Endothelial cell of umbilical vein (primary cell): Measurements from ENCODE around the gene KRT12. TPM values are rescaled to one million over a fixed set of nuclear protein-coding genes. Genes with fewer than 3 reads are reported as not detected.

Source experiments
- BruUV-seq: library from RNA; stranded (reverse); fragments of 400-500 nt; replicated peaks from 2 replicates; lab custom pipeline; 2021; lab: Mats Ljungman, UMichigan
- CTCF ChIA-PET: fragments of 300-600, 350-600 bp; sonication (Branson Sonifier 250); formaldehyde crosslinking; loops from one replicate; lab custom pipeline; 2021; ENCODE audit warnings: antibody characterized with exemption, inconsistent platforms; lab: Charles Lee
- POLR2A ChIA-PET: fragments of 300-600, 350-600 bp; sonication (Branson Sonifier 250); formaldehyde crosslinking; loops from one replicate; lab custom pipeline; 2021; ENCODE audit warnings: antibody characterized with exemption, inconsistent platforms; lab: Charles Lee
- DNase-seq: peaks from one replicate; pipeline ENCODE4 v3.0.0-alpha.2; 2011; ENCODE audit warnings: low read depth, low spot score
- FAIRE-seq: peaks from 2 replicates; lab custom pipeline; 2011; peaks lifted over from hg19 to GRCh38; lab: Jason Lieb, UNC
- H2AFZ ChIP-seq: 2 replicates; pipeline ENCODE4 v1.6.0; 2012; ENCODE audit warnings: low read depth, low read length, control low read depth, inconsistent platforms
- H3K27ac ChIP-seq: 2 replicates; pipeline ENCODE4 v1.5.1; 2011; ENCODE audit warnings: low read depth, mild to moderate bottlenecking, control low read depth, low read length, moderate library complexity; ENCODE audit not compliant: insufficient read depth
- H3K27me3 ChIP-seq, 2 experiments: 2 replicates each; pipeline versions ENCODE4 v1.6.0 to v1.6.1; 2011; ENCODE audit warnings: low read length in 2 of 2, mixed read lengths in 1 of 2; ENCODE audit not compliant: control insufficient read depth in 2 of 2, insufficient read depth in 2 of 2
- H3K36me3 ChIP-seq, 2 experiments: 2 replicates in 1 of 2; 3 replicates in 1 of 2; pipeline ENCODE4 v1.5.1; 2011; ENCODE audit warnings: low read length in 2 of 2, mild to moderate bottlenecking in 1 of 2, moderate library complexity in 1 of 2; ENCODE audit not compliant: control insufficient read depth in 2 of 2, insufficient read depth in 2 of 2; ENCODE audit errors: extremely low read depth in 1 of 2
- H3K4me1 ChIP-seq: 3 replicates; pipeline ENCODE4 v1.5.1; 2011; ENCODE audit warnings: mild to moderate bottlenecking, low read length; ENCODE audit not compliant: control insufficient read depth, insufficient read depth; ENCODE audit errors: extremely low read depth
- H3K4me2 ChIP-seq: 2 replicates; pipeline ENCODE4 v1.6.1; 2011; ENCODE audit warnings: low read length, control low read depth, mixed read lengths; ENCODE audit not compliant: insufficient read depth
- H3K4me3 ChIP-seq, 3 experiments: fragments of 200-600 bp in 1 of 3; sonication (generic), shearing (Covaris generic) in 1 of 3; replicated peaks in 1 of 3; 2 replicates each; pipeline ENCODE4 v1.5.1; 2011 to 2016; ENCODE audit warnings: control low read depth in 3 of 3, low read length in 3 of 3, mild to moderate bottlenecking in 2 of 3, inconsistent platforms in 1 of 3, low read depth in 1 of 3, moderate library complexity in 1 of 3; ENCODE audit not compliant: insufficient read depth in 1 of 3
- H3K79me2 ChIP-seq: 2 replicates; pipeline ENCODE4 v1.6.0; 2012; ENCODE audit warnings: low read length, inconsistent platforms; ENCODE audit not compliant: control insufficient read depth, insufficient read depth
- H3K9ac ChIP-seq: replicated peaks from 2 replicates; pipeline ENCODE3; 2011; ENCODE audit warnings: low read length, control low read depth; ENCODE audit not compliant: insufficient read depth; ENCODE audit errors: extremely low read depth
- H3K9me1 ChIP-seq: replicated peaks from 3 replicates; pipeline ENCODE4 v1.6.0; 2011; ENCODE audit warnings: mild to moderate bottlenecking, low read length; ENCODE audit not compliant: control insufficient read depth, insufficient read depth; ENCODE audit errors: extremely low read depth
- H3K9me3 ChIP-seq: replicated peaks from 2 replicates; pipeline ENCODE4 v1.5.1; 2012; ENCODE audit warnings: low read length, inconsistent platforms; ENCODE audit not compliant: control insufficient read depth, insufficient read depth
- H4K20me1 ChIP-seq: replicated peaks from 2 replicates; pipeline ENCODE3; 2011; ENCODE audit warnings: mild to moderate bottlenecking, low read length; ENCODE audit not compliant: control insufficient read depth, insufficient read depth; ENCODE audit errors: extremely low read depth
- EZH2 ChIP-seq: IDR thresholded peaks from 2 replicates; pipeline ENCODE4 v1.6.1; 2012; ENCODE audit warnings: borderline replicate concordance, low read depth, mild to moderate bottlenecking, moderate library complexity, low read length, inconsistent platforms; ENCODE audit not compliant: severe bottlenecking
- FOS ChIP-seq: IDR thresholded peaks from 2 replicates; pipeline ENCODE4 v1.6.1; 2011; ENCODE audit warnings: mild to moderate bottlenecking, low read length, moderate library complexity, borderline replicate concordance; ENCODE audit not compliant: insufficient read depth
- GATA2 ChIP-seq: IDR thresholded peaks from 2 replicates; pipeline ENCODE4 v1.7.0; 2011; ENCODE audit warnings: low read depth, mild to moderate bottlenecking, moderate library complexity, mixed read lengths, low read length; ENCODE audit not compliant: insufficient read length, insufficient read depth
- JUN ChIP-seq: IDR thresholded peaks from 2 replicates; pipeline ENCODE4 v1.6.1; 2011; ENCODE audit warnings: borderline replicate concordance, low read depth; ENCODE audit not compliant: insufficient read length, insufficient read depth
- MAX ChIP-seq: IDR thresholded peaks from 2 replicates; pipeline ENCODE4 v1.6.1; 2011; ENCODE audit not compliant: insufficient read depth, insufficient read length
- MYC ChIP-seq: IDR thresholded peaks from one replicate; pipeline ENCODE4 v1.6.1; 2011; ENCODE audit warnings: mild to moderate bottlenecking, low read depth, low read length
- POLR2A ChIP-seq: IDR thresholded peaks from 2 replicates; pipeline ENCODE4 v1.6.1; 2012; ENCODE audit warnings: low read depth, mild to moderate bottlenecking, control low read depth, low read length
- POLR2AphosphoS5 ChIP-seq: IDR thresholded peaks from 2 replicates; pipeline ENCODE4 v1.6.1; 2012; ENCODE audit warnings: low read depth, mild to moderate bottlenecking, control low read depth, low read length, moderate library complexity; ENCODE audit not compliant: insufficient read depth
- dilution Hi-C: fragments of 300-500 bp; cut with MboI; formaldehyde crosslinking; loops from one replicate; pipeline ENCODE4 v1.15.0; 2019; ENCODE audit warnings: low sequenced_read_pairs; ENCODE audit not compliant: extremely low pct_ligation_motif_present
- intact Hi-C: fragments of 100-400 bp; cut with micrococcal nuclease; formaldehyde crosslinking; loops from one replicate; pipeline ENCODE4 v1.10.0; 2022
- polyA plus RNA-seq, 4 experiments: library from polyadenylated mRNA; depleted of rRNA in 3 of 4; stranded (reverse) in 3 of 4; unstranded in 1 of 4; fragments of >200 nt; gene quantifications; 2 replicates each; pipeline versions ENCODE4 v1.2.1 to v1.2.3, GENCODE V29; 2011 to 2012; ENCODE audit warnings: missing spikeins in 1 of 4
- total RNA-seq: library from RNA; stranded (reverse); gene quantifications from 2 replicates; pipeline ENCODE4 v1.2.3, GENCODE V29; 2021
- TF ChIP-seq, protein P1 (sequence below), 2 donors: IDR thresholded peaks; 1 replicate in 1 of 2; 2 replicates in 1 of 2; pipeline ENCODE4 v1.5.1; 2011; ENCODE audit warnings: low read length in 2 of 2, mild to moderate bottlenecking in 2 of 2, moderate library complexity in 2 of 2, control low read depth in 1 of 2, inconsistent platforms in 1 of 2, low read depth in 1 of 2; ENCODE audit not compliant: insufficient read depth in 1 of 2; ENCODE audit errors: extremely low read depth in 1 of 2

The KRT12 gene
- total and polyA plus RNA-seq, 2 donors (not counting 3 experiments of a cell fraction or from before 2014, with no cell fraction given) = not detected

DNA sequence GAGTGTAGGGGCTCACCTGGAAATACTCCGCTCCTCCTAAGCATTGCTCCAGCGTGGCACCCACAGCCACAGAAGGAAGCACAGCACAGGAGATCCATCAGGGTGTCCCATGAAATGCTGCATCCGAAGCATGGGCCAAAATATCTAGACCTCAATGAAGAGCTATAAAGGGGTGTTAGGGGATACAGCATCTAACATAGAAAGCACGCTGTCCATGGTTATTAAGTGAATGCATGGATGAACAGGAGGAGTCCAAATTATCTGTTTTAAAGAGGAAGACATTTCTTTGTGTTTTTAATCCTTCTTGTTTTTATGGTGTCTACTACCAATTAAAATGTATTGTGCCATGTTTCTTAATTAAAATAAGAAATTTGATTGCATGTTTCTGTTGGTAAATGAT is 39.6 kb upstream of the KRT12 start:
- Histone ChIP-seq H3K9me1 (no peaks in the 10 kb centered on the region), H3K9ac (no peak overlapping the region), H4K20me1 (no peaks in the 10 kb centered on the region), H3K27ac (no peak overlapping the region), H3K9me3 (no peaks in the 10 kb centered on the region), H3K4me1 (peaks cover 6% of the 10 kb centered on the region), H3K4me2 (no peak overlapping the region), H3K79me2 (no peaks in the 10 kb centered on the region), H3K4me3 (no peak overlapping the region), H3K36me3 (no peaks in the 10 kb centered on the region), H2AFZ (no peak overlapping the region), H3K27me3 (peaks cover 0 to 4% of the 10 kb centered on the region in 2 experiments)
- BruUV-seq = no TSS peak
- POLR2A ChIA-PET = no interaction called here
- CTCF ChIA-PET = interaction anchor here (0.7 to 2.7 kb wide), 6 partner anchors 241 to 757 kb away, joined by 3 to 22 read pairs (median 5); no protein-coding TSS in a partner anchor
- dilution Hi-C loops (no loop called here), intact Hi-C loops (no loop called here)
- no peak for DNase-seq
- no peak for FAIRE-seq
- TF ChIP-seq, protein P1, sequence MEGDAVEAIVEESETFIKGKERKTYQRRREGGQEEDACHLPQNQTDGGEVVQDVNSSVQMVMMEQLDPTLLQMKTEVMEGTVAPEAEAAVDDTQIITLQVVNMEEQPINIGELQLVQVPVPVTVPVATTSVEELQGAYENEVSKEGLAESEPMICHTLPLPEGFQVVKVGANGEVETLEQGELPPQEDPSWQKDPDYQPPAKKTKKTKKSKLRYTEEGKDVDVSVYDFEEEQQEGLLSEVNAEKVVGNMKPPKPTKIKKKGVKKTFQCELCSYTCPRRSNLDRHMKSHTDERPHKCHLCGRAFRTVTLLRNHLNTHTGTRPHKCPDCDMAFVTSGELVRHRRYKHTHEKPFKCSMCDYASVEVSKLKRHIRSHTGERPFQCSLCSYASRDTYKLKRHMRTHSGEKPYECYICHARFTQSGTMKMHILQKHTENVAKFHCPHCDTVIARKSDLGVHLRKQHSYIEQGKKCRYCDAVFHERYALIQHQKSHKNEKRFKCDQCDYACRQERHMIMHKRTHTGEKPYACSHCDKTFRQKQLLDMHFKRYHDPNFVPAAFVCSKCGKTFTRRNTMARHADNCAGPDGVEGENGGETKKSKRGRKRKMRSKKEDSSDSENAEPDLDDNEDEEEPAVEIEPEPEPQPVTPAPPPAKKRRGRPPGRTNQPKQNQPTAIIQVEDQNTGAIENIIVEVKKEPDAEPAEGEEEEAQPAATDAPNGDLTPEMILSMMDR (IDR thresholded peaks at IDR 0.05; ENCODE audit: extremely low read depth in 1 of 2, insufficient read depth in 1 of 2, low read depth in 1 of 2, low read length in 2 of 2) = no peak
- no peak for TF ChIP-seq POLR2A
- no peak for TF ChIP-seq GATA2
- TF ChIP-seq EZH2 = no peak
- no peak for TF ChIP-seq POLR2AphosphoS5
- no peak for TF ChIP-seq JUN
- no peak for TF ChIP-seq FOS
- TF ChIP-seq MYC = no peak
- no peak for TF ChIP-seq MAX
